HT-29 (cell line): ENCODE results near the gene NOL9. TPM values are rescaled to one million over a fixed set of nuclear protein-coding genes. Genes with fewer than 3 reads are reported as not detected.

Source experiments
- small RNA-seq: library from RNA; depleted of rRNA; stranded (forward); fragments of <200 nt; gene quantifications from one replicate; pipeline ENCODE3, GENCODE V24; 2014
- total RNA-seq: library from RNA; depleted of rRNA; stranded (reverse); fragments of >200 nt; shearing (Covaris generic); gene quantifications from 2 replicates; pipeline ENCODE4 v1.2.3, GENCODE V29; 2014; rRNA removed

Gene NOL9
- total RNA-seq, 1 experiment from 2014 or later, result 23.7 TPM

Small RNA genes within 50 kb of the gene (small RNA-seq; reads per million reads assigned to genes)
- gene RNU6-731P, result not detected

Other genes with a start within 250 kb of the NOL9 start
- gene ACOT7, start 160.7 kb downstream of the NOL9 start, total RNA-seq, result 31.7 and 33.9 TPM in 2 replicates
- 0.16 TPM in 1 of 2 replicates, not detected in the other for gene HES2, start 134.6 kb downstream of the NOL9 start, total RNA-seq
- 1.9 and 5.2 TPM in 2 replicates for gene ESPN, start 129.7 kb downstream of the NOL9 start, total RNA-seq
- 9.7 and 15.0 TPM in 2 replicates for gene TNFRSF25, start 88.3 kb downstream of the NOL9 start, total RNA-seq
- 12.5 and 14.6 TPM in 2 replicates for gene PLEKHG5, start 62.8 kb downstream of the NOL9 start, total RNA-seq
- not detected in 2 replicates for gene TAS1R1, start 794 bp upstream of the NOL9 start, total RNA-seq
- gene ZBTB48, start 25.5 kb upstream of the NOL9 start, total RNA-seq, result 28.5 and 37.2 TPM in 2 replicates
- 52.0 and 52.1 TPM in 2 replicates for gene KLHL21, start 48.4 kb upstream of the NOL9 start, total RNA-seq
- 8.8 and 11.5 TPM in 2 replicates for gene PHF13, start 59.2 kb upstream of the NOL9 start, total RNA-seq
- 19.6 and 22.7 TPM in 2 replicates for gene THAP3, start 70.4 kb upstream of the NOL9 start, total RNA-seq
- gene DNAJC11, start 147.3 kb upstream of the NOL9 start, total RNA-seq, result 48.2 and 64.3 TPM in 2 replicates
- gene CAMTA1, start 230.9 kb upstream of the NOL9 start, total RNA-seq, result 38.6 and 62.2 TPM in 2 replicates